Activated T-cell treated with anti-CD3 and anti-CD28 coated beads, Interleukin-2, amount 50 U/mL, for 72 hours (primary cell): ENCODE data around the gene NT5DC3. TPM values are rescaled to one million over a fixed set of nuclear protein-coding genes. Genes with fewer than 3 reads are reported as not detected.

Experiments
- ATAC-seq, 2 donors: fragments of 150-1000 bp; cut with Tn5 transposase; replicated peaks in 1 of 2; 2 replicates each; pipeline ENCODE4 v1.10.0; 2021; ENCODE audit warnings: moderate library complexity in 2 of 2, mild to moderate bottlenecking in 1 of 2
- DNase-seq, 2 donors: peaks; one replicate each; pipeline ENCODE4 v3.0.0; 2021 to 2022; ENCODE audit warnings: mixed read lengths in 1 of 2
- H3K27ac Mint-ChIP-seq: one replicate; pipeline ENCODE4 v1.8.0; 2022; ENCODE audit warnings: mild to moderate bottlenecking, moderate library complexity, mixed read lengths
- H3K27me3 Mint-ChIP-seq: one replicate; pipeline ENCODE4 v1.8.0; 2022; ENCODE audit warnings: low read depth, mixed read lengths
- H3K36me3 Mint-ChIP-seq, 2 donors: one replicate each; pipeline ENCODE4 v1.8.0; 2022; ENCODE audit warnings: mixed read lengths in 2 of 2, mild to moderate bottlenecking in 1 of 2; ENCODE audit not compliant: insufficient read depth in 2 of 2
- H3K4me1 Mint-ChIP-seq: one replicate; pipeline ENCODE4 v1.8.0; 2022; ENCODE audit warnings: low read depth, mixed read lengths
- H3K4me3 Mint-ChIP-seq, 2 donors: one replicate each; pipeline ENCODE4 v1.8.0; 2022; ENCODE audit warnings: mild to moderate bottlenecking in 2 of 2, mixed read lengths in 2 of 2, moderate library complexity in 2 of 2
- H3K9me3 Mint-ChIP-seq, 2 donors: one replicate each; pipeline ENCODE4 v1.8.0; 2022; ENCODE audit warnings: mixed read lengths in 2 of 2
- total RNA-seq, 2 donors: library from RNA; stranded (reverse); gene quantifications; one replicate each; pipeline ENCODE4 v1.2.3, GENCODE V29; 2022

NT5DC3 gene
- total RNA-seq, 2 donors from 2014 or later = 5.6 to 8.0 TPM

DNA sequence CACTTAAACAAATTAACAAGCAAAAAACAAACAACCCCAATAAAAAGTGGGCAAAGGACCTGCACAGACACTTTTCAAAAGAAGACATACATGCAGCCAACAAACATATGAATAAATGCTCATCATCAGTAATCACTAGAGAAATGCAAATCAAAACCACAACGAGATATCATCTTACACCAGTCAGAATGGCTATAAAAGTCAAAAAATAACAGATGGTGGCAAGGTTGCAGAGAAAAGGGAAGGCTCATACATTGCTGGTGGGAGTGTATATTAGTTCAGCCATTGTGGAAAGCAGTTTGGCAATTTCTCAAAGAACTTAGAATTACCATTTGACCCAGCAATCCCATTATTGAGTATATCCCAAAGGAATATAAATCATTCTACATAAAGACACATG, 34.6 kb upstream of the NT5DC3 start:
- no peak for DNase-seq
- H3K36me3 Mint-ChIP-seq = no peaks in the 10 kb centered on the region
- no peak overlapping the region for H3K4me3 Mint-ChIP-seq
- ATAC-seq = no peak
- no peak overlapping the region for H3K27ac Mint-ChIP-seq
- H3K4me1 Mint-ChIP-seq = peaks cover 25% of the 10 kb centered on the region
- H3K9me3 Mint-ChIP-seq = no peaks in the 10 kb centered on the region
- H3K27me3 Mint-ChIP-seq = peaks cover 16% of the 10 kb centered on the region

DNA sequence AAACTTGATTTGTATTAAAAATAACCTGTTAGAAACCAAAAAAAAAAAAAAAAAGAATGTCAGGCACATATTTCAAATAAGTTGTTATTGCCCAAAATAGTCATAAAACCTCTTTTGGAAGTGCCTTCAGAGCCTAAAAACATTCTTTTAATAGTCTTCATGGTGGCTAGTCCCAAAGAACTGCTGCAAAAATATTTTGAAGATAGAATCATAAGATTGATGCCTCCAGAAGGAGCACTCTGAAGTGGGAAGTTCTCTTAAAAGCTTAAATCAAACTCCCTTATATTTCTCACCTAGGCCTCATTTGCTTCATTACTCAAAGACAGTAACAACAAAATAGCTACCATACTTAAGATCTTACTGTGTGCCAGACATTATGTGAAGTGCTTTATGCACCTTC, 27.2 kb upstream of the NT5DC3 start:
- H3K4me1 Mint-ChIP-seq = no peaks in the 10 kb centered on the region
- H3K4me3 Mint-ChIP-seq = no peak overlapping the region
- no peak for DNase-seq
- H3K36me3 Mint-ChIP-seq = no peaks in the 10 kb centered on the region
- no peak overlapping the region for H3K27ac Mint-ChIP-seq
- no peaks in the 10 kb centered on the region for H3K9me3 Mint-ChIP-seq
- no peak for ATAC-seq
- H3K27me3 Mint-ChIP-seq = peaks cover 6% of the 10 kb centered on the region

DNA sequence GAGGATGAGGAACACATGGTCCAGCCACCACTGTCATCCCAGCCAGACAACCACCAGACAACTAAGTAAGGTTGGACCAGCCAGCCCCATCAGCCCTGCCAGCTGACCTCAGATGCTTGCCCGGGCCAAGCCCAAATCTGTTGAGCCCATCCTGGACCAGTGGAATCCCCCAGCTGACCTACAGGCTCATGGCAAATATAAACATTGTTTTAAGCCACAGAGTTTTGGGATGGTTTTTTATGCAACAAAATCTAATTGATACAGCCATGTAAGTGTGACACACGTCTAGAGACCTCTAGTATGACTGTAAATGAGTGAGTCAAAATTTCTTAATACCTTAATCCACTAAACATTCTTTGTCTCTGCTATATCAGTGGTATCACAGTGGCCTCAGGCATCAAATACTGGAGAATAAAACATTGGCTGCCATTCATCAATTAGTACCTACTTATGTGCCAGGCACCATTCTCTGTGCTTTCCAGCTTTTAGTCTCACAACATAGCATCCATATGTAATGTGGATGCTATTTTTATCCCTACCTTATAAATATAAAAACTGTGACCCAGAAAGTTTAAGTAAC, 24.2 kb upstream of the NT5DC3 start:
- Mint-ChIP-seq H3K4me1 (no peaks in the 10 kb centered on the region), H3K36me3 (no peaks in the 10 kb centered on the region), H3K9me3 (no peaks in the 10 kb centered on the region), H3K27me3 (no peaks in the 10 kb centered on the region), H3K27ac (no peak overlapping the region), H3K4me3 (no peak overlapping the region)
- DNase-seq (no peak), ATAC-seq (no peak)

DNA sequence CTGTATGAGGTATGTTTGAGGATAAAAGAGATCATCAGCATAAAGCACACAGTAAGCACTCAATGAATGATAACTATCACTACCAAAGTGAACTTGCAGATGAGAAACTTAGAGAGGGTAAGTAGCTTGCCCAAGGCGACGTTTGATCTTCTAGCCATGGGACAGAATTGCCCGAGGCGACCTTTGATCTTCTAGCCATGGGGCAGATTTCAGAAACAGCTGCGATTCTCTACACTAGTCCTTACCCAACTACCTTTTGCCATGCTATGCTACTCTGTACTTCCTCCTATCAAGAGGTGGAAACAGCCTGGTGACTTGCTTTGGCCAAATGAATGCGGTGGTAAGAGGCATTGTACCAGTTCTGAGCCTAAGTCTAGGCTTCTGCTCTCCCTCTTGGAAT, 23.7 kb upstream of the NT5DC3 start:
- DNase-seq (no peak), ATAC-seq (no peak)
- H3K9me3 Mint-ChIP-seq = no peaks in the 10 kb centered on the region
- H3K4me1 Mint-ChIP-seq = no peaks in the 10 kb centered on the region
- no peak overlapping the region for H3K27ac Mint-ChIP-seq
- H3K27me3 Mint-ChIP-seq = no peaks in the 10 kb centered on the region
- H3K4me3 Mint-ChIP-seq = no peak overlapping the region
- no peaks in the 10 kb centered on the region for H3K36me3 Mint-ChIP-seq

DNA sequence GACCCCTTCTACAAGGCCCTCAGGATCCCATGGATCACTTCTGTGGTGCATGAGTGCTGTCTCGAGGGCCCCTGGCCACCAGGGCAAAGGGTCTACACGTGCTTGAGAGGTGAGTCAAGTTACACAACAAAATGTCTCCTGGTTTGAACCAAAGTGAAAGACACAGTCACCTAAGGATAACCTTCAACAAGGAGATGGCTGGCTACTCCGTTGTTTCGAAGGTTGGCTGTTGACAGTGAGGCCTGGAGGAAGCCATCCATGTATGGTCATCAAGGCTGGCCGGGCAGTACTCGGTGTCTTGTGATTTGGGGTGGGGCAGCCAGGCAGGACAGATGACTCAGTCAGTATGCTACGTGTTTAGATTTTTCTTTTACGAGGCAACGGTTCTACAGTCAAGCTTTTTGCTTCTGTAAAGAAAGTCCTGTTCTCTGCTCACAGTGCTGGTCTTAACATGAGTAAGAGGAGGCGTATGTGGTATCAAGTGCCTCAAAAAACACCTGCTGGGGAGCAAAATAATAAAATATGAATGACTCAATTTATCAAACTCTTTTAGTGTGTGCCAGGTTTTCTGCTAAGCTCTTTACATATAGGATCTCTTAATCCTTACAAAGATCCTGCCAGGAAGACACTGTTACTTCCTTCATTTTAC, 18.0 kb upstream of the NT5DC3 start:
- H3K4me3 Mint-ChIP-seq = no peak overlapping the region
- no peak for ATAC-seq
- H3K27ac Mint-ChIP-seq = no peak overlapping the region
- H3K4me1 Mint-ChIP-seq = no peaks in the 10 kb centered on the region
- DNase-seq = no peak
- no peaks in the 10 kb centered on the region for H3K27me3 Mint-ChIP-seq
- H3K9me3 Mint-ChIP-seq = no peaks in the 10 kb centered on the region
- H3K36me3 Mint-ChIP-seq = no peaks in the 10 kb centered on the region

DNA sequence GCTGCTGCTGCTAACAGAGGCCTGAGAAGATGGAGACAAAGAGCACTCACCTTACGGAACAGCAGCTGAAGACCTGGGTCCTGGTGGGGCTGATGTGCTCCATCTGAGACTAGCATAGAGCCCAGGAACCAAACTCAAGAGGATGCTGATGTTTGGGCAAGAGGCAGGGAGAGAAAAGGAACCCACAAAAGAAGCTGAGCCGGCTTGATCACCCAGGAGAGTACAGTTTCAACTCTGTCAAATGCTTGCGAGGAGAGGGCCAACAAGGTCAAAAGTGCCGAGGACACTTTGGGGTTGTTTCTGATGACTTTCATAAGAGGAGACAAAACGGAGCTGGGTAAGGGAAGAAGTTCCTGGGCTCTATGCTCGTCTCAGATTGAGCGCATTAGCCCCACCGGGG, 17.3 kb upstream of the NT5DC3 start:
- DNase-seq (no peak), ATAC-seq (no peak)
- Mint-ChIP-seq H3K27me3 (no peaks in the 10 kb centered on the region), H3K4me3 (no peak overlapping the region), H3K9me3 (no peaks in the 10 kb centered on the region), H3K36me3 (no peaks in the 10 kb centered on the region), H3K4me1 (no peaks in the 10 kb centered on the region), H3K27ac (no peak overlapping the region)

DNA sequence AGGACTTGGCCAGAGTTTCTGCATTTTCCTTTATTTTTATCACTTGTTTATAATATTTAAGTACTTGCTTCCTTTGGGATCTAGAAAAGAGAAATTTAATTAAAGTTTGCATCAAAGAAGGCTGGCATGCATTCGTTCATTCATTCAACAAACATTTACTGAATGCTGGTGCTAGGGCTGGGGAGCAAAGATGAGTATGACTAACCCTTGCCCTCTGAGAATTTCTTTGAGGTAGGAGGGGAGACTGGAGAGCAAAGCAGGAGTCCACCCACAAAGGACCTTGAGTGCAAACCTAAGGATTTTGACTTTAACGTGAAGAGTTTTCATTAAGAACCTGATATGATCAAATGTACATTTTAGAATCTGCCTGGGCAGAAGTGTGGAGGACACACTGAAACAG, 16.1 kb upstream of the NT5DC3 start:
- no peak overlapping the region for H3K27ac Mint-ChIP-seq
- H3K27me3 Mint-ChIP-seq = no peaks in the 10 kb centered on the region
- no peak overlapping the region for H3K4me3 Mint-ChIP-seq
- no peaks in the 10 kb centered on the region for H3K9me3 Mint-ChIP-seq
- DNase-seq (no peak), ATAC-seq (no peak)
- H3K36me3 Mint-ChIP-seq = no peaks in the 10 kb centered on the region
- H3K4me1 Mint-ChIP-seq = peaks cover 4% of the 10 kb centered on the region

DNA sequence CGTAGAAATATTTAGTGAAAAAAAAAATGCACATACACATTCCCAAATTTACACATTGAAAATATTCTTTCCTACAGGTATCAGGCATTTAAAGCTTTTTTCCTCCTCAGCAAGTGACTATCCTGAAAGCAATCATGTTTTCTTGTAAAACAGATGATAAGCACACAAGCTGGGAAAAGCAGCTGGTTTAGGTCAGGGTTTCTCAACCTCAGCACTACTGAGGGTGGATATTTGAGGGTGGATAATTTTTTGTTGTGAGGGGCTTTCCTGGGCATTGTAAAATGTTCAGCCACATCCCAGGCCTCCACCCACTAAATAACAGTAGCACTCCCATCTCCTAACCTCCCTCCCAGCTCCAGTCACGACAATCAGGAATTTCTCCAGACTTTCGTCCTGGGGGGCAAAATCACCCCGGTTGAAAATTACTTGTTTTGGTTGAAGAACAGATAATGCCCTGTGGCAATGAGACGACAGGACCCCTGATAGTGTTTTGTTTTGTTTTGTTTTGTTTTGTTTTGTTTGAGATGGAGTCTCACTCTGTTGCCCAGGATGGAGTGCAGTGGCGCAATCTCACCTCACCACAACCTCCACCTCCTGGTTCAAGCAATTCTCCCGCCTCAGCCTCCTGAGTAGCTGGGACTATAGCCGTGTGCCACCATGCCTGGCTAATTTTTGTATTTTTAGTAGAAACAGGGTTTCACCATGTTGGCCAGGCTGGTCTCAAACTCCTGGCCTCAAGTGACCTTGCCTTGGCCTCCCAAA, 15.0 kb upstream of the NT5DC3 start:
- Mint-ChIP-seq H3K27ac (no peak overlapping the region), H3K9me3 (no peaks in the 10 kb centered on the region), H3K27me3 (no peaks in the 10 kb centered on the region), H3K4me1 (peaks cover 6% of the 10 kb centered on the region), H3K36me3 (no peaks in the 10 kb centered on the region), H3K4me3 (no peak overlapping the region)
- no peak for ATAC-seq
- no peak for DNase-seq

DNA sequence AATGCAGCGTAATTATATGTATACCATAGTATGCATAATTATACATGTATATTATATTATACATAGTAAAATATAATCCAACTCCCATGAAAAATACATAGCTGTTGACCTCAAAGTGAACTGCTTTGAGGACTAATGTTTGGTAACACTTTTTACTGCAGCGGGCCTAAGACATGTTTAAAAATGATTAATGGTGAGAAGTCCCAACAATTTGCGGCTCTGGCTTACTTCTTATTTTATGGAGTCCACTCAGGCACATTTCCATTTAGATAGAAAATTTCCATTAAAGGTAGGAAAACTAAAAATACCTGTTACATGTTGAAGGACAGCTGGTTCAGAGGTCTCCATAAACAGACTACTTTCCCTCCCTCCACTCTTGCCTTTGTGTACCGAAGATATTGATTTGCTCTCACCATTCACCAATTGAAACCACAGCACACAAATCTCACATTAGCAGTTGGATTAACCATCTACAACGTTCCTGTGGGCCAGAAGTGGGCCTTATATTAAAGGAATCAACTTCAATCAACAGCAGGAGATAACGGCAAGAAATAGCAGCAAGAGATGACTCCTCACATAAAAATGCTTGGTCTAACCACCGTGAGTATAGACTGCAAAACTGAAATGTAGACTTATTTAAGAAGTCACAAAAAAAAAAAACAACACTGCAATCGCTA, 14.1 kb upstream of the NT5DC3 start:
- Mint-ChIP-seq H3K27ac (no peak overlapping the region), H3K4me1 (peaks cover 14% of the 10 kb centered on the region), H3K27me3 (no peaks in the 10 kb centered on the region), H3K4me3 (no peak overlapping the region), H3K9me3 (no peaks in the 10 kb centered on the region), H3K36me3 (no peaks in the 10 kb centered on the region)
- ATAC-seq (no peak), DNase-seq (no peak)

DNA sequence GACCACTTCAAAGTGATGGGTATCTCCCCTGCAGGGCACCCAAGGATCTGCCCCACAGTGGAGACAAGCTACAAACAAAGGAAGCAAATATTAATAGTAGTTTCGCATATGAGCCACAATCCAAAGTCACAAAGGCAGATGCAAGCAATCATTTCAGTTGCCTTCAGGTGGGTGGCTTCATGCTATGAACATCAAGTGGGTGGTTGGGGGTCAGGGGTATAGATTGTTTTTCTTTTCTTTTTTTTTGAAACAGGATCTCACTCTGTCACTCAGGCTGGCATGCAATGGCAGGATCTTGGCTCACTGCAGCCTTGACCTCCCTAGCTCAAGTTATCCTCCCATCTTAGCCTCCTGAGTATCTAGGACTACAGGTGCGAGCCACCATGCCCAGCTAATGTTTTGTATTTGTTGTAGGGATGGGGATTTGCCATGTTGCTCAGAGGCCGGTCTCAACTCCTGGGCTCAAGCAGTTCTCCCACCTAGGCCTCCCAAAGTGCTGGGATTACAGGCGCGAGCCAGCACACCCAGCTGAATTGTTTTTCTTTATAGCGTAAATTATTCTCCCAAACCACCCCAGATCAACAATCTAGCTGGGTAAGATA, 13.4 kb upstream of the NT5DC3 start:
- H3K4me3 Mint-ChIP-seq = no peak overlapping the region
- peaks cover 14% of the 10 kb centered on the region for H3K4me1 Mint-ChIP-seq
- no peaks in the 10 kb centered on the region for H3K9me3 Mint-ChIP-seq
- no peak for ATAC-seq
- no peak overlapping the region for H3K27ac Mint-ChIP-seq
- no peak for DNase-seq
- H3K27me3 Mint-ChIP-seq = no peaks in the 10 kb centered on the region
- H3K36me3 Mint-ChIP-seq = no peaks in the 10 kb centered on the region

DNA sequence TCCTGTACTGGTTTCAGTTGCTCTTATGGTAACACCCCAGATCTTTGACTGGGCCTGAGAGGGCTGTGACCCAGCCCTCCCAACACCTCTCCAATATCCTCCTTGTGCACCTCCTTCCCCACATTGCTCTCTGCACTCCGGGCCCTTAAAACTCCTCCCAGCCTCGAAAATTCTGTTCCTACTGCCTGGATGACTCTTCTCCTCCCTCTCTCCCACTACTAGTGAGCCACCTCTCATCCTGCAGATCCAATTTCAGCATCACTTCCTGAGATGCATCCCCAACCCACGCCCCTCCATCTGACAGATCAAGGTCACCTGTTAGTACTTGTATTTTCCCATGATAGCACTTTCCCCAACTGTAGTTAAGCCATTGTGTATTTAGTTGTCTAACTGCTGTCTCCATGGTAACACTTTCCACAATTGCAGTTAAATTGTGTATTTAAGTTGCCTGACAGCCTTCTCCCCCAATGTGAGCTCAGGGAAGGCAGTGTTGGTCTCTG, 11.5 kb upstream of the NT5DC3 start:
- no peaks in the 10 kb centered on the region for H3K27me3 Mint-ChIP-seq
- H3K27ac Mint-ChIP-seq = no peak overlapping the region
- no peaks in the 10 kb centered on the region for H3K36me3 Mint-ChIP-seq
- H3K9me3 Mint-ChIP-seq = peaks cover 0 to 2% of the 10 kb centered on the region in 2 donors
- H3K4me3 Mint-ChIP-seq = no peak overlapping the region
- H3K4me1 Mint-ChIP-seq = peaks cover 14% of the 10 kb centered on the region
- no peak for DNase-seq
- ATAC-seq = no peak

DNA sequence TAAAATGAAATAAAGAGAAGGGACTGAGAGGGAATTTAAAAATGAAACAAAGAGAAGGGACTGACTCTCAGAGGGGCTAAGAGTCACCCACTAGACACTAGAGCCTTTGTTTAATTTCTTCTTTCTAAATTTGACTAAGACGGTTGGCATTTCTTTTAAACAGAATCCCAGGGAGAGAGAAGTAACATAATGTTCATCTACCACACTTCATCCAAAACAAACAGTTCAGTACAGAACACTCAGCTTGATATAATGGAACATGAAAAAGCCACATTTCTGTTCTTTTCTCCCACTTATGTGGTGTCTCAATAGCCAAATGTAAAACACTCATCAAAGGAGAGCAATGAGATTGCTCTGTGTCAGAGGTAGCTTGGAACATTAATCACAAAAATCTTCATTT, 10.1 kb upstream of the NT5DC3 start:
- H3K27me3 Mint-ChIP-seq = no peaks in the 10 kb centered on the region
- H3K27ac Mint-ChIP-seq = peak overlapping the region; percentile 62
- DNase-seq (no peak), ATAC-seq (peak in 1 of 2 donors; percentile 23)
- H3K4me3 Mint-ChIP-seq = peak overlapping the region in 1 of 2 donors; percentile 42
- H3K4me1 Mint-ChIP-seq = peaks cover 14% of the 10 kb centered on the region
- H3K9me3 Mint-ChIP-seq = peaks cover 0 to 2% of the 10 kb centered on the region in 2 donors
- H3K36me3 Mint-ChIP-seq = no peaks in the 10 kb centered on the region

DNA sequence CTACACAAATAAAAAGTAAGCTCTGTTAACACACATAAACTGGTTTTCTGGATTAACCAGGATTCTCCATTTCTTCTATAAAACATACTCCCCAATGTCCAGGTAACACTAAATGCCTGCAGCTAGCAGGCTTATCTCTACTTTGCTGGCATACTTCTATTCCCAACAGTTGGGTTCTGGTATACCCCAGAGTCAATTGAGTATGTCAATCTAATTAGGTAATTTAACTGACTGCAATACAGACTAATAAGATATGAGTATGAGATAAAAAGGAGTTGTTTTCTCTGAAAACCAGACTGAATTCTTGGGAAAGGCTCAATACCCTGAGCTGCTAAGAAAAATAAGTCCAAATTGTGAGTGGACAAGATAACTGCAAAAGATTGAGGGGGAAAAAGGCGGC, 9.4 kb upstream of the NT5DC3 start:
- DNase-seq = no peak
- no peak overlapping the region for H3K27ac Mint-ChIP-seq
- H3K4me1 Mint-ChIP-seq = peaks cover 14% of the 10 kb centered on the region
- no peaks in the 10 kb centered on the region for H3K27me3 Mint-ChIP-seq
- peaks cover 0 to 2% of the 10 kb centered on the region in 2 donors for H3K9me3 Mint-ChIP-seq
- ATAC-seq = no peak
- no peaks in the 10 kb centered on the region for H3K36me3 Mint-ChIP-seq
- peak overlapping the region in 1 of 2 donors; percentile 42 for H3K4me3 Mint-ChIP-seq
